Measurements from ENCODE around the gene DEFB129.

DNA sequence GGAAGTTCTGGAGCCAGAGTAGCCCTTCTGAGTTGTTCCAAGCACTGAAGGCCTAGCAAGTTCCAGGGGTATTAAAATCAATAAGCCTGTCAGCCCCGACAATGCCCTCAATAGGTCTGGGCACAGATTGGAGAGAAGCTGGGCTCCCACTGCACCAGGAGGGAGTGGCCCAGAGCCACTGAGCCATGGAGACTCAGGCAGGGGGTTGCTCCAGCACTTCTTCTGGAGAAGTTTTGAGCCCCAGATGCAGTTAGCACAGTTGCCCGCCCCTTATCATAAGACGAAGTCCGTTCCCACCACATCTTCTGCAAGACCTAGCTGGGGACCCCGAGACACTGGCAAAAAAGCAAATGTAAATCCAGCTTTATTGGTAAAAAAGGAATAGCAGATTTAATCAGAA is 43.5 kb downstream of the DEFB129 start:
- TF ChIP-seq POLR2A (IDR thresholded peaks at IDR 0.05) = no peak
- no peak for TF ChIP-seq CTCF (IDR thresholded peaks at IDR 0.05)
